ENCODE results near the gene ZCCHC17.
A peak's percentile ranks its signal among the peaks of the same experiment; 100 is the strongest.
"Not testable (repeated sequence)": the region's sequence is repeated elsewhere in the genome, so short reads cannot be mapped to it uniquely, and the experiment has no call there.

Gene ZCCHC17

GRCh38 chr1:31382379-31382989 is 85.7 kb downstream of the ZCCHC17 start:
- ATAC-seq (ENCODE audit: low read depth) (no peak), DNase-seq (ENCODE audit: low spot score) (no peak)
- Histone ChIP-seq H3K27me3 (ENCODE audit: insufficient read depth, poor library complexity, severe bottlenecking) (no peaks in the 10 kb centered on the region), H3K36me3 (ENCODE audit: low read depth) (no peaks in the 10 kb centered on the region), H3K4me3 (ENCODE audit: severe bottlenecking) (no peak overlapping the region), H3K27ac (ENCODE audit: poor library complexity, severe bottlenecking) (no peak overlapping the region), H3K4me1 (ENCODE audit: insufficient read depth, poor library complexity, severe bottlenecking) (peaks cover 8% of the 10 kb centered on the region), H3K9me3 (ENCODE audit: severe bottlenecking) (no peaks in the 10 kb centered on the region)
- TF ChIP-seq CTCF (IDR thresholded peaks at IDR 0.05; ENCODE audit: poor library complexity, severe bottlenecking): no peak

- Histone ChIP-seq H3K9me3 (ENCODE audit: severe bottlenecking) (no peaks in the 10 kb centered on the region), H3K36me3 (ENCODE audit: low read depth) (no peaks in the 10 kb centered on the region), H3K27ac (ENCODE audit: poor library complexity, severe bottlenecking) (no peak overlapping the region), H3K4me1 (ENCODE audit: insufficient read depth, poor library complexity, severe bottlenecking) (peaks cover 8% of the 10 kb centered on the region), H3K27me3 (ENCODE audit: insufficient read depth, poor library complexity, severe bottlenecking) (no peaks in the 10 kb centered on the region), H3K4me3 (ENCODE audit: severe bottlenecking) (no peak overlapping the region)
- ATAC-seq (ENCODE audit: low read depth) (no peak), DNase-seq (ENCODE audit: low spot score) (no peak)
- no peak for TF ChIP-seq CTCF (IDR thresholded peaks at IDR 0.05; ENCODE audit: poor library complexity, severe bottlenecking)
Observed at GRCh38 chr1:31383967-31384366, 87.1 kb downstream of the ZCCHC17 start.

GRCh38 chr1:31386576-31387243 is 89.9 kb downstream of the ZCCHC17 start:
- not testable (repeated sequence) for H3K27ac ChIP-seq (ENCODE audit: poor library complexity, severe bottlenecking); H3K27me3 ChIP-seq (ENCODE audit: insufficient read depth, poor library complexity, severe bottlenecking); ATAC-seq (ENCODE audit: low read depth); DNase-seq (ENCODE audit: low spot score); H3K36me3 ChIP-seq (ENCODE audit: low read depth); H3K4me3 ChIP-seq (ENCODE audit: severe bottlenecking); H3K9me3 ChIP-seq (ENCODE audit: severe bottlenecking)
- peaks cover 13% of the 10 kb centered on the region for H3K4me1 ChIP-seq (ENCODE audit: insufficient read depth, poor library complexity, severe bottlenecking)

GRCh38 chr1:31387612-31388011 is 90.8 kb downstream of the ZCCHC17 start:
- H3K4me3 ChIP-seq (ENCODE audit: severe bottlenecking): no peak overlapping the region
- TF ChIP-seq CTCF (IDR thresholded peaks at IDR 0.05; ENCODE audit: poor library complexity, severe bottlenecking): no peak
- no peak overlapping the region for H3K27ac ChIP-seq (ENCODE audit: poor library complexity, severe bottlenecking)
- DNase-seq (ENCODE audit: low spot score): no peak
- H3K9me3 ChIP-seq (ENCODE audit: severe bottlenecking): no peaks in the 10 kb centered on the region
- H3K36me3 ChIP-seq (ENCODE audit: low read depth): no peaks in the 10 kb centered on the region
- peaks cover 9% of the 10 kb centered on the region for H3K4me1 ChIP-seq (ENCODE audit: insufficient read depth, poor library complexity, severe bottlenecking)
- H3K27me3 ChIP-seq (ENCODE audit: insufficient read depth, poor library complexity, severe bottlenecking): no peaks in the 10 kb centered on the region
- no peak for ATAC-seq (ENCODE audit: low read depth)

GRCh38 chr1:31389616-31390015 is 92.8 kb downstream of the ZCCHC17 start:
- no peak for ATAC-seq (ENCODE audit: low read depth)
- Histone ChIP-seq H3K4me1 (ENCODE audit: insufficient read depth, poor library complexity, severe bottlenecking) (peaks cover 14% of the 10 kb centered on the region), H3K4me3 (ENCODE audit: severe bottlenecking) (no peak overlapping the region), H3K36me3 (ENCODE audit: low read depth) (no peaks in the 10 kb centered on the region), H3K27me3 (ENCODE audit: insufficient read depth, poor library complexity, severe bottlenecking) (no peaks in the 10 kb centered on the region), H3K9me3 (ENCODE audit: severe bottlenecking) (no peaks in the 10 kb centered on the region), H3K27ac (ENCODE audit: poor library complexity, severe bottlenecking) (peak overlapping the region; percentile 20)
- no peak for TF ChIP-seq CTCF (IDR thresholded peaks at IDR 0.05; ENCODE audit: poor library complexity, severe bottlenecking)
- no peak for DNase-seq (ENCODE audit: low spot score)
